ENCODE measurements around the gene GPR31.

- TF ChIP-seq CTCF (IDR thresholded peaks at IDR 0.05; ENCODE audit: low read length) = no peak
- no peak for TF ChIP-seq EZH2phosphoT487 (IDR thresholded peaks at IDR 0.05; ENCODE audit: low read length)
- no peak for TF ChIP-seq EZH2 (optimal IDR thresholded peaks at IDR 0.05; ENCODE audit: low read depth, low read length)
Observed at GRCh38 chr6:167145461-167145860, 12.3 kb downstream of the GPR31 start.

Measured in MM.1S (cell line).